PFSK-1 (cell line): Measurements from ENCODE around the gene MSI2.

Source experiments
- FOXP2 ChIP-seq: optimal IDR thresholded peaks from 2 replicates; pipeline ENCODE3; 2011; ENCODE audit warnings: borderline replicate concordance, control low read depth, inconsistent platforms; ENCODE audit not compliant: insufficient read depth; ENCODE audit errors: extremely low read length, extremely low read depth
- POLR2AphosphoS5 ChIP-seq: IDR thresholded peaks from 2 replicates; pipeline ENCODE4 v1.6.1; 2012; ENCODE audit warnings: low read depth, mild to moderate bottlenecking, control low read depth, low read length, moderate library complexity
- SIN3A ChIP-seq: IDR thresholded peaks from 2 replicates; pipeline ENCODE4 v1.6.1; 2012; ENCODE audit warnings: mild to moderate bottlenecking, low read length, moderate library complexity, borderline replicate concordance; ENCODE audit not compliant: insufficient read depth
- TAF1 ChIP-seq: IDR thresholded peaks from 2 replicates; pipeline ENCODE4 v1.6.1; 2012; ENCODE audit warnings: low read length, control low read depth, borderline replicate concordance; ENCODE audit not compliant: insufficient read depth
- TF ChIP-seq, protein P1 (sequence below), 2 experiments: IDR thresholded peaks; 2 replicates each; pipeline versions ENCODE4 v1.6.1 to v1.8.0; 2011 to 2012; ENCODE audit warnings: low read depth in 2 of 2, low read length in 2 of 2, control low read depth in 1 of 2, inconsistent platforms in 1 of 2, mild to moderate bottlenecking in 1 of 2, moderate library complexity in 1 of 2; ENCODE audit not compliant: insufficient read depth in 1 of 2

Gene MSI2

DNA sequence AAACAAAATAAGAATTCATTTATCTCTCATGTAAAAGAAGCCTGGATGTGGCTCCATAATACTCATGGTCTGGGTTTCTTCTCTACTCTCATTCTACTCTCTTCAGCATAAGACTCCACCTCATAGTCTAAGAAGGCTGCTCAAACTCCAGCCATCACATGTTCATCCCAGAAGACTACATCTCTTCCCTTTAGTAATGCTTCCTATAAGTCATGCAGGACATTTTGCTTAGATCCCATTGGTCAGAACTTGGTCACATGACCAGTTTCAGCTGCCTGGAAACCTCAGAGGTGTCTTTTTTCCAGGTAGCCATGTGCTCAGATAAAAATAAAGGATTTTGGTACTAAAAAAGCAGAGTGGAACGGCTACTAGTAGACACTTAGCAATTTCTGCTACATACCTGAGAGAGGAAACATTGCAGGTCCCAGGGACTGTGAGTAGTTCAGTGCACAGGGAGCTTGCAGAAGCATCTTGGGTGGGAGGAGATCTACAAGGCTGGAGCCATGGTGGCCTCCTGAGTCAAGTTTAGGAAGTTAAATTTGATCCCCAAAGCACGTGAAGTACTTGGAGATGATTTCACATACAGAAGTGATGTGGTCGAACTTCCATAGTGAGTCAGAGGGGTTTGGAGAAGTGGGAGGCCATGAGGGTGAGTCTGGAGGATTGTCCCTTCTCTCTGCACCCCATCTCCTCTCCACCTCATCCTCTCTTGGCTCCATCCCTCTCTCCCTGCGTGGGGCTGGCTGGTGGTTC lies 378.6 kb downstream of the MSI2 start:
- TF ChIP-seq, protein P1, sequence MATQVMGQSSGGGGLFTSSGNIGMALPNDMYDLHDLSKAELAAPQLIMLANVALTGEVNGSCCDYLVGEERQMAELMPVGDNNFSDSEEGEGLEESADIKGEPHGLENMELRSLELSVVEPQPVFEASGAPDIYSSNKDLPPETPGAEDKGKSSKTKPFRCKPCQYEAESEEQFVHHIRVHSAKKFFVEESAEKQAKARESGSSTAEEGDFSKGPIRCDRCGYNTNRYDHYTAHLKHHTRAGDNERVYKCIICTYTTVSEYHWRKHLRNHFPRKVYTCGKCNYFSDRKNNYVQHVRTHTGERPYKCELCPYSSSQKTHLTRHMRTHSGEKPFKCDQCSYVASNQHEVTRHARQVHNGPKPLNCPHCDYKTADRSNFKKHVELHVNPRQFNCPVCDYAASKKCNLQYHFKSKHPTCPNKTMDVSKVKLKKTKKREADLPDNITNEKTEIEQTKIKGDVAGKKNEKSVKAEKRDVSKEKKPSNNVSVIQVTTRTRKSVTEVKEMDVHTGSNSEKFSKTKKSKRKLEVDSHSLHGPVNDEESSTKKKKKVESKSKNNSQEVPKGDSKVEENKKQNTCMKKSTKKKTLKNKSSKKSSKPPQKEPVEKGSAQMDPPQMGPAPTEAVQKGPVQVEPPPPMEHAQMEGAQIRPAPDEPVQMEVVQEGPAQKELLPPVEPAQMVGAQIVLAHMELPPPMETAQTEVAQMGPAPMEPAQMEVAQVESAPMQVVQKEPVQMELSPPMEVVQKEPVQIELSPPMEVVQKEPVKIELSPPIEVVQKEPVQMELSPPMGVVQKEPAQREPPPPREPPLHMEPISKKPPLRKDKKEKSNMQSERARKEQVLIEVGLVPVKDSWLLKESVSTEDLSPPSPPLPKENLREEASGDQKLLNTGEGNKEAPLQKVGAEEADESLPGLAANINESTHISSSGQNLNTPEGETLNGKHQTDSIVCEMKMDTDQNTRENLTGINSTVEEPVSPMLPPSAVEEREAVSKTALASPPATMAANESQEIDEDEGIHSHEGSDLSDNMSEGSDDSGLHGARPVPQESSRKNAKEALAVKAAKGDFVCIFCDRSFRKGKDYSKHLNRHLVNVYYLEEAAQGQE (IDR thresholded peaks at IDR 0.05; ENCODE audit: insufficient read depth in 1 of 2, low read depth in 2 of 2, low read length in 2 of 2) = no peak
- TF ChIP-seq TAF1 = no peak
- TF ChIP-seq FOXP2 = no peak
- no peak for TF ChIP-seq SIN3A
- no peak for TF ChIP-seq POLR2AphosphoS5

DNA sequence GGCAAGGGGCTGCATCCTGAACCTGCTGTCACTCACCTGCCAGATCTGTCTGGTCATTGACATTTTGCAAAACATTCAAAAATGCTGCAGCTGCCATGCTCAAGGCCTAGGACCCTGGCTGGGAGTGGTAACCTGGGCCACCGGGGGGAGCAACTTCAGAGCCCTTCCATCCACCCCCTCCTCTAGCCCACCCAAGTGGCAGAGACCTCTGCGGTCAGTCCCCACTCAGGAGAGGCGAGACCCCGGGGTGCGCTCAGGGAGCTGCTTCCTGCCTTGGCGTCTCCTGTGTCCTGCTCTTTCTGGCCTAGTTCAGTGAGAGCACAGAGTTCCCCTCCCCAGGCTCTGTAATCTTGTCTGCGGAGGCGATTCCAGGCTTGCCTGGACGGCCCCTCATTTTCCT lies 380.0 kb downstream of the MSI2 start:
- TF ChIP-seq SIN3A (no peak), POLR2AphosphoS5 (no peak), FOXP2 (no peak), TAF1 (no peak)
- TF ChIP-seq, protein P1 (IDR thresholded peaks at IDR 0.05; ENCODE audit: insufficient read depth in 1 of 2, low read depth in 2 of 2, low read length in 2 of 2) = no peak

DNA sequence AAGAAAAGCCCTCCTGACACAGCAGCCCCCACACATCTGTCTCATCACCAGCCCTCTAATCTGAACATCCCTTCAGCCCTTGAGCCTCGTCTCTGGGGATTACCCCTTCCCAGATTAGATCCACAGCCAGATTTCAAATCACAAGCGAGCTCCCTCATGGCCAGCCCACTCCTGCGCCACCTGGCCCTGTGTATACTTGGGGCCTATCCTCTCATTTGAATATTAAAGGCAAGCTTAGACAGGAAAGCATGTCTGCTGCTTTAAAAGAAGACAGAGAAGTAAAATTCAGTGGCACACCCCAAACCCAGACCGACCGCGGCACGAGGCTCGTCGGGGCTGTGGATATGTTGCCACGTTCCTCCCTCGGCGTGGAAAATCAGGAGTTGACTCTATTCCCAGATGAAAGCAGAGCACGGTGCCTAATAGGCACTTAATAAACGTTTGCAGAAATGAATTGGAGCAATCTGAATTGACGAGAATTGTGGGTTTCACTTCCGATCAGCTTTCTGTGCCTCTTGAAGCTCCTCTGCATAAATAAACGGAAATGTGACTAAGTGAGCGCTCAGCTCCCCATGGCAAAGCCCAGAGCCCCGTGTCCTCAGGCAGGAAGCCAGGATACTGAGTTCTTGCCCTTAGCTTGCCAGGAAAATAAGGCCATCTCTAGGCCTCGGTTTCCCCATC lies 380.8 kb downstream of the MSI2 start:
- TF ChIP-seq FOXP2 (no peak), POLR2AphosphoS5 (no peak), SIN3A (no peak)
- TF ChIP-seq, protein P1 (IDR thresholded peaks at IDR 0.05; ENCODE audit: insufficient read depth in 1 of 2, low read depth in 2 of 2, low read length in 2 of 2) = no peak

DNA sequence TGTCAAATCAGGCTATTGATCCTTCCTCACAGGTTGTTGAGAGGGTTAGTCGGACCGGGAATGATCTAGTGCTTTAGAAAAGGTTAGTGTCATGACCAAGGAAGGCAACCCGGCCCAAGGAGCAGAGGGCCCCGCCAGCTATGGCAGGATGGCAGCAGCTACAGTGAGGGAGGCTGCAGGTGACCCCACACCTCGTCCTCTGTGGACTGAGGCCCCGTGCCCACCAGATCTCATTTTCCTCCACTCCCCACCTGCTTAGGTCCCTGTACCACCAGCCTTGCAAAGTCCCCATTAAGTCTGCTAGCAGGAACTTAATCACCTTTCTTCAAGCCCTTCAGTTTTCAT lies 381.3 kb downstream of the MSI2 start:
- TF ChIP-seq POLR2AphosphoS5 (no peak), TAF1 (no peak), SIN3A (no peak), FOXP2 (no peak)
- TF ChIP-seq, protein P1 (IDR thresholded peaks at IDR 0.05; ENCODE audit: insufficient read depth in 1 of 2, low read depth in 2 of 2, low read length in 2 of 2) = no peak
